ENCODE results near the gene CRIM1.
"Not testable (repeated sequence)": the region's sequence is repeated elsewhere in the genome, so short reads cannot be mapped to it uniquely, and the experiment has no call there.

The CRIM1 gene, protein sequence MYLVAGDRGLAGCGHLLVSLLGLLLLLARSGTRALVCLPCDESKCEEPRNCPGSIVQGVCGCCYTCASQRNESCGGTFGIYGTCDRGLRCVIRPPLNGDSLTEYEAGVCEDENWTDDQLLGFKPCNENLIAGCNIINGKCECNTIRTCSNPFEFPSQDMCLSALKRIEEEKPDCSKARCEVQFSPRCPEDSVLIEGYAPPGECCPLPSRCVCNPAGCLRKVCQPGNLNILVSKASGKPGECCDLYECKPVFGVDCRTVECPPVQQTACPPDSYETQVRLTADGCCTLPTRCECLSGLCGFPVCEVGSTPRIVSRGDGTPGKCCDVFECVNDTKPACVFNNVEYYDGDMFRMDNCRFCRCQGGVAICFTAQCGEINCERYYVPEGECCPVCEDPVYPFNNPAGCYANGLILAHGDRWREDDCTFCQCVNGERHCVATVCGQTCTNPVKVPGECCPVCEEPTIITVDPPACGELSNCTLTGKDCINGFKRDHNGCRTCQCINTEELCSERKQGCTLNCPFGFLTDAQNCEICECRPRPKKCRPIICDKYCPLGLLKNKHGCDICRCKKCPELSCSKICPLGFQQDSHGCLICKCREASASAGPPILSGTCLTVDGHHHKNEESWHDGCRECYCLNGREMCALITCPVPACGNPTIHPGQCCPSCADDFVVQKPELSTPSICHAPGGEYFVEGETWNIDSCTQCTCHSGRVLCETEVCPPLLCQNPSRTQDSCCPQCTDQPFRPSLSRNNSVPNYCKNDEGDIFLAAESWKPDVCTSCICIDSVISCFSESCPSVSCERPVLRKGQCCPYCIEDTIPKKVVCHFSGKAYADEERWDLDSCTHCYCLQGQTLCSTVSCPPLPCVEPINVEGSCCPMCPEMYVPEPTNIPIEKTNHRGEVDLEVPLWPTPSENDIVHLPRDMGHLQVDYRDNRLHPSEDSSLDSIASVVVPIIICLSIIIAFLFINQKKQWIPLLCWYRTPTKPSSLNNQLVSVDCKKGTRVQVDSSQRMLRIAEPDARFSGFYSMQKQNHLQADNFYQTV

DNA sequence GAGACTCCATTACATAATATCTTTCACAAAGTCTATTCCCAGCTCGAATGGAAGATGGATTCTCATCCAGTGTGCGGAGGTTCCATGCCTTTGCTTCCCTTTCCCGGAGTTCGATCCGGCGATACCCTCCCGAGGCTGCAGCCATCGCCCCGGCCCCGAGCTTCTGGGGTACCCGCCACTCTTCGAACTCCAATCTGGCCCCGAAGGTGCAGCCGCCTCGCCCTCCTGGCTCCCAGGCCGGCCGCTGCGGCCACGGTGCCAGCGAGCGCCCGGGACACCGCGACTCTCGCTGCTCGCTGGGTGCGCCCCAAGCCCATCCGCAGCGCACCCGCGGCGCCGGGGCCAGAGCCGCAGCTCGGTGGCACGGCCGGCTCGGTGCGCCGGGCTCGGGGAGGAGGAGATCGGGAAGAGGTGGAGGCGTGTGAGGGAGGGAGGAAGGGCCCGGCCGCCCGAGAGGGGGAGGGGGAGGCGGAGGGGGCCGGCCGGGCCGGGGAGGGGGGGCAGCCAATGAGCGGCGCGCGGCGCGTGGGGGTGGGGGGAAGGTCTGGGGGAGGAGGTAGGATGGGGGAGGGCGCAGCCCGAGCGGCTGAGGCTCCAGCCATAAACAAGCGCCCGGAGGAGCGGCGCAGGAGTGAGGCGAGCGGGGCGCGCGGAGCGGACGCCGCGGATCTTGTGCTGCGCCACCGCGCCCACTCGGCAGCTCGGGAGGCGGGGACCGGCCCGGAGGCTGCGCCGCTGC, at the start of gene CRIM1:
CRIM1 (plus strand) TSS at position 628 of the 739 bp plus-strand sequence. CDS start 515 bp downstream, outside the sequence.
- DNase-seq (ENCODE audit: low read depth): no peak

DNA sequence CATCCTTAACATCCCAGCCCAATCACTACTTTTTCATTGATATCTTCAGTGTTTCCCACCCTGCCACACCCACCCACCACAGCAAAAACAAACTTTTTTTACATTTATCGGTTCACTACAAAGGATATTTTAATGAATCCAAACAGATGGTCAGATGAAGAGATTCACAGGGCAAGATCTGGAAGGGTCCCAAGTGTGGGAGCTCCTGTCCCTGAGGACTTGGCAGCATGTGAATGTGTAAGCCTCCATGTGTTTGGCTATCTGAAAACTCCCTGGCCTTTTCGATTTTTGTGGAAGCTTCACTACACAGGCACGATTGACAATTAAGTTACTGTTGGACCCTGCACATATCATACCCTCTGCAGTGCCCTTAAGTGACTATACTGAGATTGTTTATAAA, 48.1 kb upstream of the CRIM1 start:
- no peak for DNase-seq (ENCODE audit: low read depth)

DNA sequence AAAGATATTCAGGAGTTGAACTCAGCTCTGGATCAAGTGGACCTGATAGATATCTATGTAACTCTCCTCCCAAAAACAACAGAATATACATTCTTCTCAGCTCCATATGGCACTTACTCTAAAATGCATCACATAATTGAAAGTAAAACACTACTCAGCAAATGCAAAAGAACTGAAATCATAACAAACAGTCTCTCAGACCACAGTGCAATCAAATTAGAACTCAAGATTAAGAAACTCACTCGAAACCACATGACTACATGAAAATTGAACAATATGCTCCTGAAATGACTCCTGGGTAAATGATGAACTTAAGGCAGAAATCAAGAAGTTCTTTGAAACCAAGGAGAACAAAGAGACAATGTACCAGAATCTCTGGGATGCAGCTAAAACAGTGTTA, 45.1 kb upstream of the CRIM1 start:
- not testable (repeated sequence) for DNase-seq (ENCODE audit: low read depth)

DNA sequence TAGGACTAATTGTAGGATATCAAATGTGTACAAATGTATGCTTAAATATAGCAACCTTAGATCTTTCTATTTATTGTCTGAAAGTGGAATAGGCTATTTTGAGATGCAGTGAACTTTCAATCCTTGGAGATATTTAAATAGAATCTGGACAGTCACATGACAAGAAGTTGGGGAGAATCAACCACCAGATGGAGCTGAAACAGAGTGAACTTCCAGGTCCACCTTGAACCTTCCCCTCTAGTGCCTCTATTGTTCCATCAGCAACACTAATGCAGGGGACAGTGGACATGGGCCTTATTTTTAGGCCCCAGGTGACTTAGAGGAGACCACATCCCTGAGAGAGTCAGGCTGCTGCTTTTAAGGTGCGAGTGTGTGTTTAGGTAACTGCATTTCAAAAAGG, 37.0 kb upstream of the CRIM1 start:
- no peak for DNase-seq (ENCODE audit: low read depth)

DNA sequence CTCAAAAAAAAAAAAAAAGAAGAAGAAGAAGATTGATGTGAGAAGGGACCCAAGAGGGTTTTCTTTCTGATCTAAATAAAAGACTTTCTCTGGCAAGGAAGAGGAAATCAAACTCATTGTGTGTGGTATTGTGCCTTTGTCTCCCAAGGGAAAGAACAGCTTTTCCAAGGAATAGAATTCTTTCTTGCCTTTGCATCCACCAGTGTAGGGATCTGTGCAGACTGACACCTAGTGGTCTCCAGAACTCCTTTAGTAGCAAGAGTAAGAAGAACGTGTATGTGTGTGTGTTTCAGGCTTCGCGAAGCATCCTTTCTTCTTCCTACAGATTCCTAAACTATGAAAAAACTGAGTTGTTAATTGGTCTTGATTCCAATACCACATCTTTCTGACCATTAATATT, 33.5 kb upstream of the CRIM1 start:
- no peak for DNase-seq (ENCODE audit: low read depth)

DNA sequence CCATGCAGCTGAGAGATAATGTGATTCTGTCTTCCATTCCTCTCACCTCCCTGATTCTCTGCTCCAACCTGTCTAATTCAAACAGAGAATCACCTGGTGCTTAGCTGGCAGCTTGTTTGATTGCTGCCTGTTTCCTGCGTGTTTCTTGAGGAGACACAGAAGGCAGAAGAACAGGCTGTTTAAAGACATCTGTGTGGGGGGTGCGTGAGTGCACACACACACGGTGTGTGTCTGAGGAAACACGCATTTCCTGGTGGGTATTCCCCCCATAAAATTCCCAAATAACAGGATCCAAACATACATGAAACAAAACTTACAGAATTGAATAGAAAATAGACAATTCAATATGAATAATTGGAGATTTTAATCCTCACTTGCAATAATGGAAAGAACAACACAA, 29.3 kb upstream of the CRIM1 start:
- DNase-seq (ENCODE audit: low read depth): no peak

DNA sequence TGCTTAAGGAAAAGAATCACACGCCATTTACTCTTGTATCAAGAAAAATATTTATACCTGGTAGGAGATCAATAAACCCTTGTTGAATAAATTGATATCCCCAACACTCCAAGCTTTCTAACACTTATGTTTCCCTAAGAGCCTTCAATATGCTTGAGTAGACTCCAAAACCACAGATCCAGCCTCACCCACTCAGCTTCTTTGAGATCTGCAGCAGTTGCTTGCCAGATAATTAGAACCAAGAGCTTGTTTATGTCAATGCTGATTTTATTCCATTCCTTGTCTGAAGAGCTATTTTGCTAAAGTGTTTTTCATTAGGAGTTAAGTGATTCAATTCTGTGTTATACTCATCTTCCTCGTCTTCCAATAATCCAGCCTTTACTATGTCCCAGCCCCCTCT, 26.3 kb upstream of the CRIM1 start:
- no peak for DNase-seq (ENCODE audit: low read depth)

DNA sequence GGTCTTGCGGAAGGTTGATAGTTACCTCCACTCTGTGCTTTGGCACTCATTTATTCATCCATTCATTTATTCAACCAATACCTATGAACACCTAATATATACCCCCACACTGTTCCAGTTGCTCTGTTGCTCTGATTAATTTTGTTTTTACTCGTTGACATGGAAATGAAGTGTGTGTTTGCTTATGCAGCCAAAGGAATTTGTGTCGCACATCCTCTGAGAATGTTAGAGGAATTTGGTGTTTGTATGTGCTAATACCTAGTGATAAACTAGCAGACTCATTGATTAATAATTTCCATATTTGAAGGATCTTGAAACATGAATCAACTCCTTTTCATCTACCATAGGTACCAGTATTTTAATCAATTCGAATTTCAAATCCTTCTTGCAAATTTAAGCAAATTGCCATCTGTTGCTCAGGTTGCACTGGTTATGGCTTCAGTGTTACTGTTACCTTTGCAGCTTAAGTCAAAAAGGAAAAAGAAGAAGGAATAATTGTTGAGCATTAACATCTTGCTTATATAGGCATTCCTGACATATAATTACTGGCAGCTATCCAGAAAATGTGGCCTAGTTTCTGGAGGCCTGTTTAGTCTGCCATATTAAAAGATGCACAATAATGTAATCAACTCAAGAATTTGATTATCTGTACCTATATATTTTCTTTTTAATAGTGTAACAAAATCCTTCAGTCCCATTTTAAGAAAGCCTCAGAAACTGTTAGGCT, 25.7 kb upstream of the CRIM1 start:
- DNase-seq (ENCODE audit: low read depth): no peak

DNA sequence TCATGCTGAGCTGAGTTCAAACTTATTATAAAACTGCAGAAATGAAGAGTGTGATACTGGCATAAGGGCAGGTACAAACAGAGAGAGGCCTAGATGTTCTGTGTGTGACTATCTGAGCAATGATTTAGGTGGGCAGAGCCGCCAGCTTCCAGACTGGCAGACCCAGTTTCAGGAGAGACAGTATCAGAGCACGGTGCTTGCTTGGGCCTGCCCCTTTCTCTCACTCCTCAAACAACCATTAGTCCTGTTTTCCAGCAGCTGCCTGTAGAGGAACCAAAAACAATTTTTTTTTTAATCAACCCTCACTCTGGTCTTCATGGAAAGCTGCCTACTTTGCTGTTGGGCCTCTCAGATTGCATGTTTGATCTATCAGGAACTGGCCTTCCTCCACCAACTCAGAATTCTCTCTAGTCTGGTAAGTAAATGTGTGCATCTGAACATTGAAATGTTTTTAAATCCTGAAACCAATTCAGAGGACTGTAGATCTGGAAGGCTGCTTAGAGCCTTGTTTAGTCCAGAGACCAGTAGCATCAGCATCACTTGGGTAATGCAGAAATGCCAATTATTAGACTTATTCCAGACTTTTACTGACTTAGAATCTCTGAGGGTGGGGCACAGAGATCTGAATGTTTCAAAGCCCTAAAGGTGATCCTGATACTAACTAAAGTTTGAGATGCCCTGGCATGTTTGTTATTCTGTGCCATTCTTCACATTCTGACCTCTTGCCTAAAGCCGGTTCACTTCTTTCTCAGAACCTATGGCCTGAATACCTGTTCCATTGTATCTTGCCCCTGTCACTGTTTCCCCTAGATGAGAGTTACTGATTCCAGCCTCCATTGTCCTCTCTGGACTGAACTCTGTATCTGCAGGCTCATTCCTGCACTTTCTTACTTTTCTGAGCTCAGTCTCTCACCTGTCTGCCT, 24.8 kb upstream of the CRIM1 start:
- no peak for DNase-seq (ENCODE audit: low read depth)

DNA sequence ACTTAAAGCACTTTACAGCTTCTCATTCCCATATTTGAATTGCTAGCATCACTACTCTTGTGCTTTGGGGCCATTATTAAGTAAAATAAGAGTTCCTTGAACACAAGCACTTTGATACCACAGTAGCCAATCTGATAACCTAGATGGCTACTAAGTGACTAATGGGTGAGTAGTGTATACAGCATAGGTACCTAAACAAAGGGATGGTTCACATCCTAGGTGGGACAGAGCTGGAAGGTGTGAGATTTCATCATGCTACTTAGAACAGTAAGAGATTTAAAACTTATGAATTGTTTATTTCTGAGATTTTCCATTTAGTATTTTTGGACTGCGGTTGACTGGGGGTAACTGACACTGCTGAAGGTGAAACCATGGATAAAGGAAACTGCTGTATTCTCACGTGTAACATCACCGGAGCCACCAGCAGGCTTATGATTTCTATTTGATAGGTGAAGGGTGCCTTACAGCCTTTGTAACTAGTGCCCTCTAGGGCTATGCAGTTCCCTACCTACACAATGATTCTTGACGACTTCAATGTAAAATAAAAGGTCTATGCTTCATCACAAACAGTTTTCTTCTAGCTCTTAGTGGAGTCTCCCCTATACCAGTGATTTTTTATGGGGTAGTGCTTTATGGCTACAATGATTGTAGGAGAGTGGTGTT, 22.1 kb upstream of the CRIM1 start:
- no peak for DNase-seq (ENCODE audit: low read depth)

DNA sequence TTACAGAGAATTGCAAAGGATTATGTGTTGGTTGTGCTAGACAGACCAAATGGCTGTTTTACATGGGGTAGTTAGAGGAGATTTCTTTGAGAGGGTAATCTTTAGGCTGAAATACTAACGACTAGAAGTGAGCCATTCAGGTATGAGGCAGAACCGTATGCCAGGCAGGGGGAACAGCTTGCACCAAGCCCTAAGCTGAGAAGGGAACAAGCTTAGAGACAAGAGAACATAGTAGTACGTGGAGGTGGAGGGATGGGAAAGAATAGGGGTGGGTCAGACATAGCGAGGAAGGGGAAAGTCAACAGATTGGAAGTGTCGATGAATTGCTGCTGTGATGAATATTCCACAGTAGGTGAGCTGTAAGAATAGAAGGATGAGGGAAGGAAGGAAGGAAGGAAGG, 20.0 kb upstream of the CRIM1 start:
- no peak for DNase-seq (ENCODE audit: low read depth)

DNA sequence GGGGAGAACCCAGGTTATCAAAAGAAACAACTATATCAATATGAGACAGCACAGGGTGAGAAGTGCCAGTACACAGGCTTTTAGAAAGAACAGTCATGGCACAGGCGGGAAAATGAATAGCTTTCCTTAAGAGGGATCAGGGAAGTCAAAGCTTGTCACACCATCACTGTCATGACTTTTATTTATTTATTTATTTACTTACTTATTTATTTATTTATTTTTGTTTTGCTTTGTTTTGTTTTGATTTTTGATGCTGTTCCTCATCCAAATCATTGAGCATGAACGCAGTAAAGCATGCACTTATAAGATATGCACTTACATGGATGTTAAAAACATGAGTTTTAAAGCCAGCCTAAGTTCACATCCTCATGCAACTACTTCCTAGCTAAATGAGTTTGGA, 19.3 kb upstream of the CRIM1 start:
- no peak for DNase-seq (ENCODE audit: low read depth)

DNA sequence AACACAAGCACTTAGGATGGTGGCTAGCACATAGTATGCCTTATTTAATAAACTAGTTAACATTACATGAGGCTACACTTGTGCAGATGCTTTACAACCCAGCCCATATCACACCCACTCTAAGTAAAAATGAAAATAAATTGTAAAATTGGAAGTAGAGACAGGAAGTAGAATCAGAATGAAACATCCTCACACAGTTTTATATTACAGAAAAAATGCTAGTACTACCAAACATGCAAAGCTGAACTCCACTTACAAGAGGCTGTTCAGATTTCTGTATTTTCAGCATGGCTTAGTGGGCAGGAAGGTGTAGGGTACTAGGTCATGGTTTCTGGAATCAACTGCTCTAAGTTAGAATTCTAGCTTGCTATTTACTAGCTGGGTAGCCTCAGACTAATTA, 18.2 kb upstream of the CRIM1 start:
- no peak for DNase-seq (ENCODE audit: low read depth)

DNA sequence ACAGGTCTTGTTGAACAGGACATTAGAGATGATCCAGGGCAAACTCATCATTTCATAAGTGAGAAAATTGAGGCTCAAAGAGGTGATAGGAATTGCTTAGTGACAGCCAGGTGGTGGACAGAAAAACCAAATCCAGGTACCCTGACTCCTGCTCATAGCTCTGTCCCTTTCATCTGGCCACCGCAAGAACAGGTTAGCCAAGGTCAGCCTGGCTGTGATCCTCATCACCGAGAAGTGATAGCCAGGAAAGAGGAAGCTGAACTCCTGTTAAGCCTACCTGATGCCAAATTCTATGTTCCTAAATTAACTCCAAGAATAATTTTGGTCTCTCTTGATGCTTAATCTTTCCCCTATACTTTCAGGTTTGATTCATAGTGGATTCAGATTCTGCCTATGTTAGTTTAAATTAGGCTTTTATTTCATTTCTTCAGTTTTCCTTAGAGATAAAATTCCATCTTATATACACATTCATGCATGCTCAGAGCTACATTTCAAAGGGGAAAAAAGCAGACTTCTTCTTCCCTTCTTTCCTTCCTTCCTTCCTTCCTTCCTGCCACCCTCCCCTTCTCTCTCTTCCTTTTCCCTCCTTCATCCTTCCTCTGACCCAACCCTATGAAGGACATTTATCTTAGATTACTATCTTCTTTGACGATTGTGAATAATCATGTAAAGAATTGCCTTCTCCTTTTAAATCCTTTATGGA, 17.3 kb upstream of the CRIM1 start:
- DNase-seq (ENCODE audit: low read depth): no peak

DNA sequence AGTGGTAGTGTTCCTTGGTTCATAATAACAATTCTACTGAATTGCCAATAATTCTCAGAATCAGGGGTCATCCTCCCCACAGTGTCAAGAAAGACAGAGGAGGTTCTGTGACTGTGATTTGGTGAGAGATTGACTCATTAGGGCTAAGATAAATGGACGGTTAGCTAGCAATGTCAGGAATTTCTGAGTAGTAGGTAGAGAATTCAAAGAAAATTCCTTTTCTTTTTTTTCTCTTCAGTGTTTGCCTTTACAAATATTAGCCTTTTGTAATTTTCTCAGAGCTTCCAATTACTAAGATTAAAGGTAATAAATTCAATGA, 16.8 kb upstream of the CRIM1 start:
- no peak for DNase-seq (ENCODE audit: low read depth)

DNA sequence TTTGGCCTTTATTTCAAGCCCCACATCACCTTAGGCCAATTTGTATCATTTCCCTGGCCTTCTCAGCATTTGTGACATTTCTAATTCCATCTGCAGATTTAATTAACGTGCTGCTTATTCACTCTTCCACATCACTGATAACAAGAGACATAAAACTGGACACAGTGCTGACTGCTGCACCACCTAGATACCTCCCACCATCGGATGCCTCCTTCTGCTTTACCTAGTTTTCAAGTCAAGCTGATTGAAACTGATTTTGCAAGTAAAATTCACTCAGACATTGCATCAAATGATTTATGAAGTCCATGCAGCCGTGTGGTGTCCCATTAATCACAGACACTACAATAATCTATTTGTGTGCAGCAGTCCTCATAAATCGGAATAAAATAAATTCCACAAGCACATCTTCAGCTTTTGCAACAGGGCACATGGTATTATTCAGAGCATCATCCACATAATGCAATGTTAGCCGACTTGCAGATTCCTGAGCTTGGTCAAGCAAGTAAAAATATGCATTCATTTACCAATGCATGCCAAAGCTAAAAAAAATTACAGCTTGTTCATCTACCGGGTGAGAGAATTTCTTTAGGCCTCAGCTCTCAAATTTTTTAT, 15.9 kb upstream of the CRIM1 start:
- no peak for DNase-seq (ENCODE audit: low read depth)

DNA sequence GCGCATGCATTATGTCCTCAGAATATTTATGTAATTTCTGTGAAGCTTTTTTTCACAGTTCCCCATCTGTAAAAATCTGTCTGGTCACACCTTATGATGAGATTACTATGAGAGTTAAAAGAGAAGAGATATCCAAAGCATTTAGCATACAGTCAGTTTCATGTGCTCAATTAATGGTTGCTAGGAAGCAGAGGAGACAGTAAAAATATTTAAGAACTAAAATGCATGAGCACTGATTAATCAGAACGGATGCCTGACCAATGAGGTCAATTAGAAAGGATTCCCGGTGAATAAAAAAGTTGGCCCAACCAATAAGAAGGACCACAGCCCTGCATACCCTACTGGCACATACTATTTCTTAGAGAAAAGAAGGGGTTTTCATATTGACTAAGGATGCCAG, 12.0 kb upstream of the CRIM1 start:
- no peak for DNase-seq (ENCODE audit: low read depth)

DNA sequence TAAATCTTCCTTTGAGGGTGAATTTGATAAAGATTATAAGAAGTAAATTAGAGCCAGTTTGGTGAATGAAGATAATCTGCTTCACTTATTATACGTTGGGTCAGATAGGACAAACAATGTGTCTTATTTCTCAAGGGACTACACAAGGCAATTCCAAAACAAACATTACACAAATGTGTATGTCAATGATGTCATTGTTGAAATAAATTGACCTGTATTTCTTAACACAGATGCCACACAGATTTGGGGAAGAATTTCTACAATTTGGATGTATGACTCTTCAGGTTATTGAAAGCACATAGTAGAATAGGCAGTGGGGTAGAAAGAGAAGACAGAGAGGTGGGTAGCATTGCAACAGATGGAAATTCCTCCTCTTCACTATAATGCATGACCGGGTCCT, 6.9 kb upstream of the CRIM1 start:
- DNase-seq (ENCODE audit: low read depth): no peak

DNA sequence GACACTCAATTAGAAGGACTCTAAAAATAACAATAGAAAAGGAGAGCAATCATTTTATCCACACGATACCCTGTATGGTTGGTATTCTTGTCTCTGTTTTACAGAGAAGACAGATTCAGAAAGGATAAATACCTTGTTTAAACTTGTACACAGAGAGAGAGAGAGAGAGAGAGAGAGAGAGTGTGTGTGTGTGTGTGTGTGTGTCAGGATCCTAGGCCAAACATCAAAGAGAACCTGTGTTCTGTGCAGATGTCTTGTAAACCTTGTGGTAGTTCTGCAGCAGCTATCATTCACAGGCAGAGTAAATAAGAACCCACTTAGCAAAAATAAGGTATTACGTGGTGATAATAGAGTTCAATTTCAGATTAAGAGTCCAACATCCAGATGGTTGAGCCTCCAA, 4.3 kb upstream of the CRIM1 start:
- no peak for DNase-seq (ENCODE audit: low read depth)

Measured in CMK (cell line).